ENCODE data around the gene TRIM46. TPM values are rescaled to one million over a fixed set of nuclear protein-coding genes. Genes with fewer than 3 reads are reported as not detected.
"Not testable (repeated sequence)": the region's sequence is repeated elsewhere in the genome, so short reads cannot be mapped to it uniquely, and the experiment has no call there.

The TRIM46 gene
- total RNA-seq, 1 donor from 2014 or later = 4.8 TPM

GRCh38 chr1:155168105-155168445 lies 5.6 kb upstream of the TRIM46 start:
- not testable (repeated sequence) for DNase-seq (ENCODE audit: low spot score); ATAC-seq
- intact Hi-C loops (cut with DNase I) = loop anchor here (5.0 kb wide), 1 partner anchor 76 kb away; no protein-coding TSS in a partner anchor

GRCh38 chr1:155168456-155169210 lies 5.0 kb upstream of the TRIM46 start:
- DNase-seq (ENCODE audit: low spot score) (no peak), ATAC-seq (no peak)
- intact Hi-C loops (cut with DNase I) = loop anchor here (5.0 kb wide), 1 partner anchor 76 kb away; no protein-coding TSS in a partner anchor

GRCh38 chr1:155169541-155169940 lies 4.1 kb upstream of the TRIM46 start:
- ATAC-seq = no peak

GRCh38 chr1:155170101-155170785 lies 3.4 kb upstream of the TRIM46 start:
- DNase-seq (ENCODE audit: low spot score) (peak; percentile 21), ATAC-seq (no peak)
- intact Hi-C loops (cut with DNase I) = loop anchor here (5.0 to 10.0 kb wide), 2 partner anchors 45 to 193 kb away; partner anchors contain the start of gene EFNA1

More at GRCh38 chr1:155169541-155169940, 4.1 kb upstream of the TRIM46 start:
- DNase-seq (ENCODE audit: low spot score) = peak; percentile 15
- intact Hi-C loops (cut with DNase I) = loop anchor here (5.0 kb wide), 1 partner anchor 77 kb away; no protein-coding TSS in a partner anchor

GRCh38 chr1:155170806-155171205 lies 2.8 kb upstream of the TRIM46 start:
- ATAC-seq (no peak), DNase-seq (ENCODE audit: low spot score) (peak; percentile 10)
- intact Hi-C loops (cut with DNase I) = loop anchor here (5.0 to 10.0 kb wide), 2 partner anchors 46 to 194 kb away; partner anchors contain the start of gene EFNA1

- ATAC-seq (no peak), DNase-seq (ENCODE audit: low spot score) (peak; percentile 34)
- intact Hi-C loops (cut with DNase I) = loop anchor here (5.0 to 10.0 kb wide), 2 partner anchors 47 to 195 kb away; partner anchors contain the start of gene EFNA1
These were observed 1.6 kb upstream of the TRIM46 start for GRCh38 chr1:155171836-155172731.

- ATAC-seq (peak; percentile 88), DNase-seq (ENCODE audit: low spot score) (peak; percentile 96)
- intact Hi-C loops (cut with DNase I) = loop anchor here (5.0 to 10.0 kb wide), 2 partner anchors 48 to 196 kb away; partner anchors contain the start of gene EFNA1
These were observed 744 bp upstream of the TRIM46 start, which contains the start of gene KRTCAP2 for GRCh38 chr1:155172732-155173477. TSS of gene KRTCAP2 (minus strand) at chr1:155173304. CDS start at chr1:155173224, 80 bp downstream.

GRCh38 chr1:155174324-155175280 lies 953 bp downstream of the TRIM46 start:
- intact Hi-C loops (cut with DNase I) = loop anchor here (5.0 to 10.0 kb wide), 2 partner anchors 50 to 197 kb away; partner anchors contain the start of gene EFNA1
- peak; percentile 74 for DNase-seq (ENCODE audit: low spot score)

GRCh38 chr1:155175281-155175926 lies 1.8 kb downstream of the TRIM46 start:
- DNase-seq (ENCODE audit: low spot score) (peak; percentile 61), ATAC-seq (no peak)
- intact Hi-C loops (cut with DNase I) = loop anchor here (10.0 kb wide), 1 partner anchor 51 kb away; the partner anchor contains the start of gene EFNA1

More at GRCh38 chr1:155174324-155175280, 953 bp downstream of the TRIM46 start:
- ATAC-seq = peak; percentile 2

GRCh38 chr1:155175927-155176371 lies 2.3 kb downstream of the TRIM46 start:
- DNase-seq (ENCODE audit: low spot score) (peak; percentile 60), ATAC-seq (no peak)
- intact Hi-C loops (cut with DNase I) = loop anchor here (10.0 kb wide), 1 partner anchor 51 kb away; the partner anchor contains the start of gene EFNA1

GRCh38 chr1:155176544-155177071 lies 3.0 kb downstream of the TRIM46 start:
- DNase-seq (ENCODE audit: low spot score) (peak; percentile 92), ATAC-seq (peak; percentile 64)
- intact Hi-C loops (cut with DNase I) = loop anchor here (10.0 kb wide), 1 partner anchor 52 kb away; the partner anchor contains the start of gene EFNA1

GRCh38 chr1:155177192-155177917 lies 3.7 kb downstream of the TRIM46 start:
- intact Hi-C loops (cut with DNase I) = loop anchor here (10.0 kb wide), 1 partner anchor 53 kb away; the partner anchor contains the start of gene EFNA1
- no peak for ATAC-seq
- DNase-seq (ENCODE audit: low spot score) = peak; percentile 48

- peak; percentile 63 for DNase-seq (ENCODE audit: low spot score)
- no peak for ATAC-seq
- intact Hi-C loops (cut with DNase I) = loop anchor here (10.0 kb wide), 1 partner anchor 53 kb away; the partner anchor contains the start of gene EFNA1
These were observed 4.3 kb downstream of the TRIM46 start for GRCh38 chr1:155177918-155178281.

GRCh38 chr1:155178441-155179111 lies 4.9 kb downstream of the TRIM46 start:
- intact Hi-C loops (cut with DNase I) = loop anchor here (10.0 kb wide), 1 partner anchor 54 kb away; the partner anchor contains the start of gene EFNA1
- ATAC-seq = no peak
- DNase-seq (ENCODE audit: low spot score) = peak; percentile 69
